HEK293 (cell line): ENCODE results near the gene EEF2K.
A peak's percentile ranks its signal among the peaks of the same experiment; 100 is the strongest.

Experiments used
- BCL11B ChIP-seq: fragments of 450-650 bp; formaldehyde crosslinking; IDR thresholded peaks from 2 replicates; pipeline ENCODE4 v1.5.1; 2016; ENCODE audit warnings: low read depth, missing biosample characterization, missing genetic modification characterization
- KLF1 ChIP-seq: fragments of 450-650 bp; formaldehyde crosslinking; IDR thresholded peaks from 2 replicates; pipeline ENCODE4 v1.5.1; 2016; ENCODE audit warnings: missing biosample characterization, missing genetic modification characterization
- KLF10 ChIP-seq: fragments of 450-650 bp; IDR thresholded peaks from 2 replicates; pipeline ENCODE4 v1.5.1; 2018; ENCODE audit warnings: missing biosample characterization, mild to moderate bottlenecking, missing genetic modification characterization
- KLF16 ChIP-seq: fragments of 450-650 bp; formaldehyde crosslinking; IDR thresholded peaks from 2 replicates; pipeline ENCODE4 v1.5.1; 2017; ENCODE audit warnings: missing biosample characterization, missing genetic modification characterization
- KLF9 ChIP-seq: fragments of 450-650 bp; formaldehyde crosslinking; IDR thresholded peaks from 2 replicates; pipeline ENCODE4 v1.5.1; 2016; ENCODE audit warnings: missing biosample characterization, missing genetic modification characterization, low read depth
- SP7 ChIP-seq: fragments of 450-650 bp; formaldehyde crosslinking; IDR thresholded peaks from 2 replicates; pipeline ENCODE4 v1.5.1; 2016; ENCODE audit warnings: missing biosample characterization, missing genetic modification characterization
- WT1 ChIP-seq: fragments of 450-650 bp; formaldehyde crosslinking; IDR thresholded peaks from 2 replicates; pipeline ENCODE4 v1.5.1; 2016; ENCODE audit warnings: missing biosample characterization, missing genetic modification characterization
- YY1 ChIP-seq: fragments of 450-650 bp; formaldehyde crosslinking; IDR thresholded peaks from 2 replicates; pipeline ENCODE4 v1.5.1; 2018; ENCODE audit warnings: missing biosample characterization, missing genetic modification characterization
- ZBTB10 ChIP-seq: fragments of 450-650 bp; formaldehyde crosslinking; IDR thresholded peaks from 2 replicates; pipeline ENCODE4 v1.5.1; 2016; ENCODE audit warnings: missing biosample characterization, missing genetic modification characterization
- ZBTB48 ChIP-seq: fragments of 450-650 bp; formaldehyde crosslinking; IDR thresholded peaks from 2 replicates; pipeline ENCODE4 v1.5.1; 2016; ENCODE audit warnings: missing biosample characterization, missing genetic modification characterization
- ZBTB8A ChIP-seq: fragments of 450-650 bp; formaldehyde crosslinking; IDR thresholded peaks from 2 replicates; pipeline ENCODE4 v1.5.1; 2016; ENCODE audit warnings: missing biosample characterization, missing genetic modification characterization
- ZEB2 ChIP-seq: fragments of 450-650 bp; formaldehyde crosslinking; IDR thresholded peaks from 2 replicates; pipeline ENCODE4 v1.5.1; 2016; ENCODE audit warnings: missing biosample characterization, missing genetic modification characterization
- ZFHX2 ChIP-seq: fragments of 450-650 bp; formaldehyde crosslinking; conservative IDR thresholded peaks from 2 replicates; pipeline ENCODE4 v1.5.1; 2016; ENCODE audit warnings: missing biosample characterization, missing genetic modification characterization
- ZNF10 ChIP-seq: fragments of 450-650 bp; formaldehyde crosslinking; IDR thresholded peaks from 2 replicates; pipeline ENCODE4 v1.5.1; 2017; ENCODE audit warnings: missing biosample characterization, missing genetic modification characterization
- ZNF169 ChIP-seq: fragments of 450-650 bp; formaldehyde crosslinking; IDR thresholded peaks from 2 replicates; pipeline ENCODE4 v1.5.1; 2016; ENCODE audit warnings: missing biosample characterization, missing genetic modification characterization
- ZNF214 ChIP-seq: fragments of 450-650 bp; formaldehyde crosslinking; IDR thresholded peaks from 2 replicates; pipeline ENCODE4 v1.5.1; 2017; ENCODE audit warnings: missing biosample characterization, mild to moderate bottlenecking, missing genetic modification characterization, borderline replicate concordance
- ZNF221 ChIP-seq: fragments of 450-650 bp; formaldehyde crosslinking; IDR thresholded peaks from 2 replicates; pipeline ENCODE4 v1.5.1; 2017; ENCODE audit warnings: missing biosample characterization, missing genetic modification characterization, borderline replicate concordance
- ZNF239 ChIP-seq: fragments of 450-650 bp; formaldehyde crosslinking; IDR thresholded peaks from 2 replicates; pipeline ENCODE4 v1.5.1; 2016; ENCODE audit warnings: missing biosample characterization, missing genetic modification characterization
- ZNF24 ChIP-seq: fragments of 450-650 bp; formaldehyde crosslinking; IDR thresholded peaks from 2 replicates; pipeline ENCODE4 v1.5.1; 2016; ENCODE audit warnings: missing biosample characterization, missing genetic modification characterization
- ZNF324 ChIP-seq: fragments of 450-650 bp; formaldehyde crosslinking; IDR thresholded peaks from 2 replicates; pipeline ENCODE4 v1.5.1; 2016; ENCODE audit warnings: missing biosample characterization, missing genetic modification characterization
- ZNF37A ChIP-seq: fragments of 450-650 bp; IDR thresholded peaks from 2 replicates; pipeline ENCODE4 v1.5.1; 2018; ENCODE audit warnings: missing biosample characterization, missing genetic modification characterization
- ZNF391 ChIP-seq: fragments of 450-650 bp; formaldehyde crosslinking; IDR thresholded peaks from 2 replicates; pipeline ENCODE4 v1.5.1; 2016; ENCODE audit warnings: low read depth, missing biosample characterization, missing genetic modification characterization, borderline replicate concordance
- ZNF404 ChIP-seq: fragments of 450-650 bp; formaldehyde crosslinking; IDR thresholded peaks from 2 replicates; pipeline ENCODE4 v1.5.1; 2017; ENCODE audit warnings: missing biosample characterization, missing genetic modification characterization
- ZNF48 ChIP-seq: fragments of 450-650 bp; formaldehyde crosslinking; IDR thresholded peaks from 2 replicates; pipeline ENCODE4 v1.5.1; 2016; ENCODE audit warnings: missing biosample characterization, missing genetic modification characterization
- ZNF561 ChIP-seq: fragments of 450-650 bp; IDR thresholded peaks from 2 replicates; pipeline ENCODE4 v1.5.1; 2018; ENCODE audit warnings: missing biosample characterization, missing genetic modification characterization, borderline replicate concordance
- ZNF621 ChIP-seq: fragments of 450-650 bp; formaldehyde crosslinking; IDR thresholded peaks from 2 replicates; pipeline ENCODE4 v1.5.1; 2017; ENCODE audit warnings: missing biosample characterization, missing genetic modification characterization
- ZNF624 ChIP-seq: fragments of 450-650 bp; formaldehyde crosslinking; IDR thresholded peaks from 2 replicates; pipeline ENCODE4 v1.5.1; 2017; ENCODE audit warnings: missing biosample characterization, missing genetic modification characterization
- ZNF664 ChIP-seq: fragments of 450-650 bp; formaldehyde crosslinking; IDR thresholded peaks from 2 replicates; pipeline ENCODE4 v1.5.1; 2016; ENCODE audit warnings: missing biosample characterization, missing genetic modification characterization
- ZNF747 ChIP-seq: fragments of 450-650 bp; formaldehyde crosslinking; IDR thresholded peaks from 2 replicates; pipeline ENCODE4 v1.5.1; 2016; ENCODE audit warnings: missing biosample characterization, missing genetic modification characterization
- ZNF837 ChIP-seq: fragments of 450-650 bp; formaldehyde crosslinking; IDR thresholded peaks from 2 replicates; pipeline ENCODE4 v1.5.1; 2016; ENCODE audit warnings: missing biosample characterization, missing genetic modification characterization
- ZNF843 ChIP-seq: fragments of 450-650 bp; formaldehyde crosslinking; IDR thresholded peaks from 2 replicates; pipeline ENCODE4 v1.5.1; 2016; ENCODE audit warnings: missing biosample characterization, missing genetic modification characterization
- ZSCAN16 ChIP-seq: fragments of 450-650 bp; formaldehyde crosslinking; IDR thresholded peaks from 2 replicates; pipeline ENCODE4 v1.5.1; 2016; ENCODE audit warnings: missing biosample characterization, missing genetic modification characterization
- TF ChIP-seq, protein P1 (sequence below): fragments of 450-650 bp; formaldehyde crosslinking; IDR thresholded peaks from 2 replicates; pipeline ENCODE4 v1.5.1; 2016; ENCODE audit warnings: missing biosample characterization, missing genetic modification characterization, low read depth
- TF ChIP-seq, protein P2 (sequence below): fragments of 450-650 bp; formaldehyde crosslinking; IDR thresholded peaks from 2 replicates; pipeline ENCODE4 v1.5.1; 2016; ENCODE audit warnings: missing biosample characterization, missing genetic modification characterization
- TF ChIP-seq, protein P3 (sequence below): fragments of 450-650 bp; formaldehyde crosslinking; IDR thresholded peaks from 2 replicates; pipeline ENCODE4 v1.5.1; 2016; ENCODE audit warnings: missing biosample characterization, missing genetic modification characterization
- TF ChIP-seq, protein P4 (sequence below): sonication (generic); formaldehyde crosslinking; IDR thresholded peaks from 2 replicates; pipeline ENCODE4 v1.8.1; 2022; ENCODE audit warnings: mild to moderate bottlenecking, moderate library complexity, missing genetic modification reagents

EEF2K gene

DNA sequence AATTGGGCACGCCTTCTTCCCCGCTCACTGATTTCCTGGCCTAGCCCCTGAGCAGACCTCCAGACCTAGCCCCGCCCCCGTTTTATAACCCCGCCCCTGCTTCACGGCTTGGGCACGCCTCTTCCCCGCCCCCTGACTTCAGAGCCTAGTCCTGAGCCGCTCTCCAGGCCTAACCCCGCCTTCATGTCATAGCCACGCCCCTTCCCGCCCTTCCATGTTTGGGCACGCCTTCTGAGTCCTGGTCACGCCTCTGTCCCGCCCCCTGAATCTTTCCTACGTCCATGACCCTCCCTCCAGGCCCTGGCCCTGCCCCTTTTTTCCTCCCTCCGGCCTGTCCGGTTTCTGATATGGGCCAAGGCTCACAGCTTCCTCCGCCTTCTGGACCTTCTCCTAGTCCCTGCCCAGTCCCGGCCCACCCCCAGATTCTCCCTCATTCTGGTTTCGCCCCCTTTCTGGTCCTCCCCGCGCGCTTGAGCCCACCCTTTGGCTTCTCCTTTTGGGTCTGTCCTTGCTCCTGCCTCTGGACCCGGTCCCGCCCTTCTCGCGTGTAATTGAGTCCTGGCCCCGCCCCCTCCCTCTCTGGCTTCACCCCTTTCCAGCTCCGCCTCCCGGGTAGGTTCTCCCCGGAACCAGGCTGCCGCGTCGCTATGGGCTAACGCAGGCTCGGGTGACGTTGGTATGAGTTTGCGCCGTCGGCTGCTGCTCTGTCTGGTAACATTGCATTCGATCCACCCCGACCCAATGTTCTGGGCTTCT lies 15.1 kb upstream of the EEF2K start (continued):
- TF ChIP-seq ZSCAN16 (tag by site-specific recombination) (no peak), BCL11B (tag by site-specific recombination) (peak; percentile 81), ZNF10 (tag by site-specific recombination) (peak; percentile 88), ZBTB10 (tag by site-specific recombination) (no peak), ZNF24 (no peak), ZEB2 (tag by site-specific recombination) (no peak), ZNF404 (tag by site-specific recombination) (no peak), ZNF621 (tag by site-specific recombination) (no peak), ZNF561 (tag by site-specific recombination) (0 out of 2 replicates have a peak, but pooled peaks have one; percentile 15), KLF1 (tag by site-specific recombination) (peak; percentile 43), KLF16 (tag by site-specific recombination) (peak; percentile 89), KLF9 (tag by site-specific recombination) (peak; percentile 87), ZNF837 (tag by site-specific recombination) (no peak), ZNF214 (tag by site-specific recombination) (no peak), SP7 (tag by site-specific recombination) (peak; percentile 45; the same call in 1 of the 2 replicates), ZBTB48 (tag by site-specific recombination) (no peak), WT1 (tag by site-specific recombination) (no peak), ZNF391 (no peak), ZNF624 (no peak), ZNF664 (tag by site-specific recombination) (no peak), ZNF324 (tag by site-specific recombination) (no peak), ZNF239 (tag by site-specific recombination) (no peak), ZBTB8A (tag by site-specific recombination) (no peak), ZNF221 (tag by site-specific recombination) (no peak), ZNF169 (no peak), ZNF48 (tag by site-specific recombination) (no peak), YY1 (tag by site-specific recombination) (no peak), ZFHX2 (0 out of 2 replicates have a peak, but pooled peaks have one; percentile 7), ZNF37A (tag by site-specific recombination) (no peak), KLF10 (tag by site-specific recombination) (no peak; the same call in none of the 2 replicates), ZNF747 (tag by site-specific recombination) (no peak), ZNF843 (tag by site-specific recombination) (0 out of 2 replicates have a peak, but pooled peaks have one; percentile 30)
- TF ChIP-seq, protein P1, sequence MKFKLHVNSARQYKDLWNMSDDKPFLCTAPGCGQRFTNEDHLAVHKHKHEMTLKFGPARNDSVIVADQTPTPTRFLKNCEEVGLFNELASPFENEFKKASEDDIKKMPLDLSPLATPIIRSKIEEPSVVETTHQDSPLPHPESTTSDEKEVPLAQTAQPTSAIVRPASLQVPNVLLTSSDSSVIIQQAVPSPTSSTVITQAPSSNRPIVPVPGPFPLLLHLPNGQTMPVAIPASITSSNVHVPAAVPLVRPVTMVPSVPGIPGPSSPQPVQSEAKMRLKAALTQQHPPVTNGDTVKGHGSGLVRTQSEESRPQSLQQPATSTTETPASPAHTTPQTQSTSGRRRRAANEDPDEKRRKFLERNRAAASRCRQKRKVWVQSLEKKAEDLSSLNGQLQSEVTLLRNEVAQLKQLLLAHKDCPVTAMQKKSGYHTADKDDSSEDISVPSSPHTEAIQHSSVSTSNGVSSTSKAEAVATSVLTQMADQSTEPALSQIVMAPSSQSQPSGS (tag by site-specific recombination) = no peak
- TF ChIP-seq, protein P2, sequence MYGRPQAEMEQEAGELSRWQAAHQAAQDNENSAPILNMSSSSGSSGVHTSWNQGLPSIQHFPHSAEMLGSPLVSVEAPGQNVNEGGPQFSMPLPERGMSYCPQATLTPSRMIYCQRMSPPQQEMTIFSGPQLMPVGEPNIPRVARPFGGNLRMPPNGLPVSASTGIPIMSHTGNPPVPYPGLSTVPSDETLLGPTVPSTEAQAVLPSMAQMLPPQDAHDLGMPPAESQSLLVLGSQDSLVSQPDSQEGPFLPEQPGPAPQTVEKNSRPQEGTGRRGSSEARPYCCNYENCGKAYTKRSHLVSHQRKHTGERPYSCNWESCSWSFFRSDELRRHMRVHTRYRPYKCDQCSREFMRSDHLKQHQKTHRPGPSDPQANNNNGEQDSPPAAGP (tag by site-specific recombination) = peak; percentile 80
- TF ChIP-seq, protein P3, sequence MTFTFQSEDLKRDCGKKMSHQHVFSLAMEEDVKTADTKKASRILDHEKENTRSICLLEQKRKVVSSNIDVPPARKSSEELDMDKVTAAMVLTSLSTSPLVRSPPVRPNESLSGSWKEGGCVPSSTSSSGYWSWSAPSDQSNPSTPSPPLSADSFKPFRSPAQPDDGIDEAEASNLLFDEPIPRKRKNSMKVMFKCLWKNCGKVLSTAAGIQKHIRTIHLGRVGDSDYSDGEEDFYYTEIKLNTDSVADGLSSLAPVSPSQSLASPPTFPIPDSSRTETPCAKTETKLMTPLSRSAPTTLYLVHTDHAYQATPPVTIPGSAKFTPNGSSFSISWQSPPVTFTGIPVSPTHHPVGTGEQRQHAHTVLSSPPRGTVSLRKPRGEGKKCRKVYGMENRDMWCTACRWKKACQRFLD = no peak
- TF ChIP-seq, protein P4, sequence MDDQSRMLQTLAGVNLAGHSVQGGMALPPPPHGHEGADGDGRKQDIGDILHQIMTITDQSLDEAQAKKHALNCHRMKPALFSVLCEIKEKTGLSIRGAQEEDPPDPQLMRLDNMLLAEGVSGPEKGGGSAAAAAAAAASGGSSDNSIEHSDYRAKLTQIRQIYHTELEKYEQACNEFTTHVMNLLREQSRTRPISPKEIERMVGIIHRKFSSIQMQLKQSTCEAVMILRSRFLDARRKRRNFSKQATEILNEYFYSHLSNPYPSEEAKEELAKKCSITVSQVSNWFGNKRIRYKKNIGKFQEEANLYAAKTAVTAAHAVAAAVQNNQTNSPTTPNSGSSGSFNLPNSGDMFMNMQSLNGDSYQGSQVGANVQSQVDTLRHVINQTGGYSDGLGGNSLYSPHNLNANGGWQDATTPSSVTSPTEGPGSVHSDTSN (CRISPR knock-in tag) = no peak
